ENCODE data around the gene CAPZA1. TPM values are rescaled to one million over a fixed set of nuclear protein-coding genes. Genes with fewer than 3 reads are reported as not detected.

The CAPZA1 gene
- total RNA-seq, 1 experiment from 2014 or later = 171 TPM

- peaks cover 16% of the 10 kb centered on the region for H3K4me1 ChIP-seq (ENCODE audit: insufficient read depth, low read length, poor library complexity, severe bottlenecking)
- H3K36me3 ChIP-seq (ENCODE audit: insufficient read depth, low read length, poor library complexity, severe bottlenecking) = no peaks in the 10 kb centered on the region
- H3K9me3 ChIP-seq (ENCODE audit: low read depth, low read length, poor library complexity, severe bottlenecking) = no peaks in the 10 kb centered on the region
- H3K27me3 ChIP-seq (replicated peaks; ENCODE audit: insufficient read depth, low read depth, low read length, poor library complexity) = no peaks in the 10 kb centered on the region
- H3K4me3 ChIP-seq (ENCODE audit: low read depth, low read length, poor library complexity, severe bottlenecking) = no peak overlapping the region
- no TSS peak for BruUV-seq (replicated peaks)
- POLR2A ChIA-PET (ENCODE audit: low non-redundant PET) = no interaction called here
- TF ChIP-seq EZH2 (IDR thresholded peaks at IDR 0.05; ENCODE audit: borderline replicate concordance, low read depth, low read length, poor library complexity, severe bottlenecking) (no peak), CTCF (conservative IDR thresholded peaks at IDR 0.05; ENCODE audit: low read depth, low read length) (no peak)
- DNase-seq (ENCODE audit: low spot score) = no peak
- H3K27ac ChIP-seq (ENCODE audit: low read depth, low read length, poor library complexity, severe bottlenecking) = no peak overlapping the region
- CTCF ChIA-PET = no interaction called here
- intact Hi-C loops (cut with micrococcal nuclease; ENCODE audit: unreplicated experiment) = loop anchor here (10.0 kb wide), 1 partner anchor 53 kb away; no protein-coding TSS in a partner anchor
Observed at GRCh38 chr1:112677501-112677900, 57.9 kb downstream of the CAPZA1 start.

DNA sequence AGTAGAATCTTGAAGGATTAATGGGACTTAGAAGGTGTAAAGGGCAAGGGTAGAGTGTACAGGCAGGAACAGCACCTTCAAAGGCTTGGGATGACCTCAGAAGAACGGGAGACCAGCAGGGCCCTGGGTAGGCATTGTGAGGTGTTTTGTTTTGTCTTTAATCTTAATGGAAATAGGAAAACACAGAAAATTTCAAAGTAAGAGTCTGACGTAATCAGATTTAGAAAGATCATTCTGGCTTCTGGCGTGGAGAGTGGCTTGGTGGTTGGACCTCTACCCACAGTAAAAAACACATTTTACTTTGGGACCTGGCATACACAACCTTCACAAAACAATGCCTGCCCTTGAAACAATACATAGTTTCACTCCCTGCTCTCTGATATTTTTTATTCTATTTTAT, 59.0 kb downstream of the CAPZA1 start:
- no peak overlapping the region for H3K4me3 ChIP-seq (ENCODE audit: low read depth, low read length, poor library complexity, severe bottlenecking)
- no TSS peak for BruUV-seq (replicated peaks)
- intact Hi-C loops (cut with micrococcal nuclease; ENCODE audit: unreplicated experiment) = loop anchor here (10.0 kb wide), 1 partner anchor 54 kb away; no protein-coding TSS in a partner anchor
- H3K9me3 ChIP-seq (ENCODE audit: low read depth, low read length, poor library complexity, severe bottlenecking) = no peaks in the 10 kb centered on the region
- TF ChIP-seq CTCF (conservative IDR thresholded peaks at IDR 0.05; ENCODE audit: low read depth, low read length) (no peak), EZH2 (IDR thresholded peaks at IDR 0.05; ENCODE audit: borderline replicate concordance, low read depth, low read length, poor library complexity, severe bottlenecking) (no peak)
- H3K27ac ChIP-seq (ENCODE audit: low read depth, low read length, poor library complexity, severe bottlenecking) = no peak overlapping the region
- peaks cover 14% of the 10 kb centered on the region for H3K4me1 ChIP-seq (ENCODE audit: insufficient read depth, low read length, poor library complexity, severe bottlenecking)
- CTCF ChIA-PET = no interaction called here
- DNase-seq (ENCODE audit: low spot score) = no peak
- no peaks in the 10 kb centered on the region for H3K36me3 ChIP-seq (ENCODE audit: insufficient read depth, low read length, poor library complexity, severe bottlenecking)
- POLR2A ChIA-PET (ENCODE audit: low non-redundant PET) = no interaction called here
- H3K27me3 ChIP-seq (replicated peaks; ENCODE audit: insufficient read depth, low read depth, low read length, poor library complexity) = no peaks in the 10 kb centered on the region

- Histone ChIP-seq H3K36me3 (ENCODE audit: insufficient read depth, low read length, poor library complexity, severe bottlenecking) (peaks cover 10% of the 10 kb centered on the region), H3K27me3 (replicated peaks; ENCODE audit: insufficient read depth, low read depth, low read length, poor library complexity) (no peaks in the 10 kb centered on the region), H3K27ac (ENCODE audit: low read depth, low read length, poor library complexity, severe bottlenecking) (no peak overlapping the region), H3K4me3 (ENCODE audit: low read depth, low read length, poor library complexity, severe bottlenecking) (no peak overlapping the region), H3K4me1 (ENCODE audit: insufficient read depth, low read length, poor library complexity, severe bottlenecking) (no peaks in the 10 kb centered on the region), H3K9me3 (ENCODE audit: low read depth, low read length, poor library complexity, severe bottlenecking) (no peaks in the 10 kb centered on the region)
- ChIA-PET CTCF (no interaction called here), POLR2A (ENCODE audit: low non-redundant PET) (no interaction called here)
- no TSS peak for BruUV-seq (replicated peaks)
- no peak for DNase-seq (ENCODE audit: low spot score)
- no peak for TF ChIP-seq EZH2 (IDR thresholded peaks at IDR 0.05; ENCODE audit: borderline replicate concordance, low read depth, low read length, poor library complexity, severe bottlenecking)
- TF ChIP-seq CTCF (conservative IDR thresholded peaks at IDR 0.05; ENCODE audit: low read depth, low read length) = no peak
- intact Hi-C loops (cut with micrococcal nuclease; ENCODE audit: unreplicated experiment) = no loop called here
Observed at GRCh38 chr1:112685913-112686312, 66.3 kb downstream of the CAPZA1 start.
